ENCODE measurements around the gene SHCBP1.

The SHCBP1 gene

DNA sequence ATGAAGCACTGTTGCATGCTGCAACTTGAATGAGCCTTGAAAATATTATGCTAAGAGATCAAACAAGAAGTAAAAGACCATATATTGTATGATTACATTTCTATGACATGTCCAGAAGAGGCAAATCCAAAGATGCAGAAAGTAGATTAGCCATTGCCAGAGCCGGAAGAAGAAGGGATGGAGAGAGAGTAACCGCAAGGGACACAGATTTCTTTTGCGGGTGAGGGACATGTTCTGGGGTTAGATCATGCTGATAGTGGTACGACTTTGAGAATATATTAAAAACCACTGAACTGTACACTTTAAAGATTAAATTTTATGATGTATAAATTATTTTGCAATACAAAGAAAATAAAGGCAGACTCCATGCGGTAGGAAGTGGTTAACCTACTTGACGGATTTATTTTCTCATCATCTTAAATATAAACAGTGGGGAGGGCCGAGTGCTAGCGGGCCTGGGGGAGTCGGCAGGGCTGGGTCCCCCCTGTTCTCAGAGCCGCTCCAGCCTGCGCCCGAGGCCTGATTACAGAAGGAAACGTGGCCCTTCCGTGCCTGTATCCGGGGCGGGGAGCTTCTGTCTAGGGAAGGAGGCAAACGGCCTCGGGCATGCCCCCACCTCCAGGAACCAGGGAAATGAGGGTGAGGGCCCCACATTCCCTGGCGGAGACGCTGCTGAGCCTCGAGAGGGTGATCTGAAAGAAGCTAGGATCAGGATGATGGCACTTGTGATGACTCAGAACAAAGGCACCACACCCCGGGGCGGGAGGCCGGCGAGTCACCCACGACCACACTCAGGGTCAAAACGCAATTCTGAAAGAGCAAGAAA is 48.0 kb downstream of the SHCBP1 start:
- no peak overlapping the region for H3K4me3 ChIP-seq (ENCODE audit: low read depth, low read length)
- no peak for TF ChIP-seq CTCF (IDR thresholded peaks at IDR 0.05; ENCODE audit: borderline replicate concordance, insufficient read depth, low read depth, low read length)

DNA sequence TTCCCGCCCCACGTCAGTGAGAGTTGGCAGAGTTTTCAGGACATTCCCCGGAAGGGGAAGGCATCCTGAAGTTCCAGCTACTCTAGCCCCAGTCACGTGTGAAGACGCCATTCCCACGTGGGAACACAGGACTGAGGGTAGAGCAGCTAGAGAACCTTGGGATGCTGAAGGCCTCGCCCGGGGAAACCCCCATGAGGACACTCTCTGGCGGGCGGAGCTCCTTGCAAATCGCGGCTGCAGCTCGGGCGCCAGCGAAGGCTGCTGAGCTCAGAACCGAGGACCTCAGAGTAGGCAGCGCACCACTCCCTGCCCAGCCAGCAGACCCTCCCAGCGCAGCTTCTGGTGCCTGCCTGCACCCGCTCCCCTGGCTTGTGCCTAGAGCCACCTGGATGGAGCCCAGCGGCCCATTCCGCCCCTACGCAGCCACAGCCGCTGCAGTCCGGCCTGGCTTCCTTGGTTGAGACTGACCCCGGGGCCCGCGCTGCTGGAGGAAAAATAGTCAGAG is 51.9 kb downstream of the SHCBP1 start:
- no peak for TF ChIP-seq CTCF (IDR thresholded peaks at IDR 0.05; ENCODE audit: borderline replicate concordance, insufficient read depth, low read depth, low read length)
- H3K4me3 ChIP-seq (ENCODE audit: low read depth, low read length), result no peak overlapping the region

DNA sequence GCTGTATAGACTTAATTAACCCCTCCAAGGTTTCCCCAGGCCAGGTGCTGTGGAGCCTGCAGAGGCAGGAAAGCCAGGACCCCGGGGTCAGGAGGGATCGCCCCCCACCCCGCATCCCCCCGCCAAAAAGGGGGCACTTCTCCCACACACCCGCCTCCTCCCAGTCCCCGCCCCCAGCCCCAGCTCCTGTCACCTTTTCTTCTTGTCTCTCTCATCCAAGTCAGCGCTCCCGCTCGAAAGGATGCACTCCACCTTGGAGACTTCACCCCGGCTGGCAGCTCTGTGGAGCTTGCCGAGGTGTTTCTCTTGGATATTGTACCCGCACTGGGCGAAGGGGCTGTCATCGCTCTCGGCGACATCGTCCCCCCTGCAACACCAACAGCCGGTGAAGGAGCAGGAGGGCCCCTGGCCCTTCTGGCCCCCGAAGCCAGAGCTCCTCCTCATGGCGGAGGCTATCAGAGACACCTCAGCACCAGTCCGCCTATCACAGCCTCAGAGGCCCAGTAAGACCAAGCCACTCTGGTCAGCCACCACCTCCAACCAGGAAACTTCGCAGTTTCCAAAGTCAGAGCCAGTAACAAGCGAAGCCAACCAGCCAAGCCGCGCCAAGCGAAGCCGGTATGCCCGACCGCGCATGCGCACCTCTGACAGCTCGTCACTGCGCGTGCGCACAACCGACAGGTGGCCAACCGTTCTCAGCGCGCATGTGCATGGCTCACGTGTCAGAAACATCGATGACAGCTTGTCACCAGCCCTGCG is 52.5 kb downstream of the SHCBP1 start:
- TF ChIP-seq CTCF (IDR thresholded peaks at IDR 0.05; ENCODE audit: borderline replicate concordance, insufficient read depth, low read depth, low read length), result no peak
- H3K4me3 ChIP-seq (ENCODE audit: low read depth, low read length), result no peak overlapping the region

DNA sequence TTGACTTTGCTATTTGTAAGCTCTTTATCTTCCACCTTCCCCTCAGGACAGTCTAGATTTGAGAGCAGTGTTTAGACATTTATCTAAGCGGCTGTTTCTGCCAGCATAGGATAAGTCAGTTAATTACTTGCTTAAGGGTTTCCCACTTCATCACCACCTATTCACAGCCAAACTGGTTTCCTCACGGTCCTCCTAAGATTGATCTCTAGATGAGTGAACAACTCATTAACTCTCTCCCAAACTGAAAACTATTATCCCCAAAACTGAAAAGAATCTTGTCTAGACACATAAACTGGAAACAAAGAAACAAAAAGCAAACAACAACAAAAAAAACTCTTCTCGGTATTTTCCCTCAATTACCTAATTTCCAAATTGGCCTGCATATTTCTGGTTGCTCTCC is 58.2 kb downstream of the SHCBP1 start:
- no peak for TF ChIP-seq CTCF (IDR thresholded peaks at IDR 0.05; ENCODE audit: borderline replicate concordance, insufficient read depth, low read depth, low read length)
- H3K4me3 ChIP-seq (ENCODE audit: low read depth, low read length), result no peak overlapping the region

DNA sequence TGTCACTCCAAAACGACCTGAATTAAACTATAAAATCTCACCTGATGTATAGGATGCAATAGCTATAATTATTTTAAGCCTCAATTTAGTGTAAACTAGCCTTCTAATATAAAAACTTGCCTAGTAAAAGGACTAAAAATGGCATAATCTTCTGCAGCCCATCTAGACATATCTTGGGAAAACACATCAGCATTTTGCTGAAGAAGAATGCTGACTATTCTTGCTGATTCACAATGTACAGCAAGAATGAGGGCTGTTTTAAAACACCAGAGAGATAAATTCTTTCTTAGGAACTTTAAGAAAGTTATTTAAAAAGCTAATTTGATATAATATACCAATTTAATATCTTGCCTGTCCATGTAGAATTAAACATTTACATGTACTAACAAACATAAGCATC is 63.2 kb downstream of the SHCBP1 start:
- TF ChIP-seq CTCF (IDR thresholded peaks at IDR 0.05; ENCODE audit: borderline replicate concordance, insufficient read depth, low read depth, low read length), result no peak
- no peak overlapping the region for H3K4me3 ChIP-seq (ENCODE audit: low read depth, low read length)

GRCh38 chr16:46555951-46556350 is 65.2 kb downstream of the SHCBP1 start:
- no peak for TF ChIP-seq CTCF (IDR thresholded peaks at IDR 0.05; ENCODE audit: borderline replicate concordance, insufficient read depth, low read depth, low read length)

More at GRCh38 chr16:46555951-46556350, 65.2 kb downstream of the SHCBP1 start:
- no peak overlapping the region for H3K4me3 ChIP-seq (ENCODE audit: low read depth, low read length)

Data from GM12875 (cell line).